Measurements from ENCODE around the gene ZNF185. TPM values are rescaled to one million over a fixed set of nuclear protein-coding genes. Genes with fewer than 3 reads are reported as not detected.

ZNF185 gene
- total RNA-seq, 1 donor from 2014 or later = 31.8 TPM

DNA sequence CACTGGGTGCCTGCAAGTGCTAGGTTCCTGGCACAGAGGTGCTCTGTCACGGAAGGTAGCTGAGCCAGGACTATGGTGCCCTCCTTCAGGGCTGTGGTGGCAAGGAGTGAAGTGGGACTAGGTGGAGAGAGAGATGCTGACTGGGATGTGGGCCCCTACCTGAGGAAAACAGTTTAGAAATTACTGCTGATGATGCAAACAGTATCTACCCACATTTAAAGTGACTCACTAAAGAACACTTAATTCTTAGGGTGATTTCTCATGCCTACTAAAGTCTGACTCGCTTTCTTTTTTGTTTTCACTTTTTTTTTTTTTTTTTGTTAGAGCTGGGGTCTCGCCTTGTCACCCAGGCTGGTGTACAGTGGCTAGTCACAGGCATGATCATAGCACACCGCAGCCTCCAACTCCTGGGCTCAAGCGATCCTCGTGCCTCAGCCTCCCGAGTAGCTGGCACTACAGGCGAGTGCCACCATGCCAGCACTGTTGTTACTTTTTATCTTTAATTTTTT is 3.1 kb downstream of the ZNF185 start:
- DNase-seq (ENCODE audit: low spot score in 2 of 2, unreplicated experiment in 2 of 2) = no peak
- Mint-ChIP-seq H3K9me3 (peaks cover 16% of the 10 kb centered on the region), H3K4me1 (peaks cover 26% of the 10 kb centered on the region), H3K27ac (no peak overlapping the region), H3K27me3 (ENCODE audit: low read depth) (no peaks in the 10 kb centered on the region), H3K36me3 (no peaks in the 10 kb centered on the region), H3K4me3 (no peak overlapping the region)
- TF ChIP-seq, protein P1, sequence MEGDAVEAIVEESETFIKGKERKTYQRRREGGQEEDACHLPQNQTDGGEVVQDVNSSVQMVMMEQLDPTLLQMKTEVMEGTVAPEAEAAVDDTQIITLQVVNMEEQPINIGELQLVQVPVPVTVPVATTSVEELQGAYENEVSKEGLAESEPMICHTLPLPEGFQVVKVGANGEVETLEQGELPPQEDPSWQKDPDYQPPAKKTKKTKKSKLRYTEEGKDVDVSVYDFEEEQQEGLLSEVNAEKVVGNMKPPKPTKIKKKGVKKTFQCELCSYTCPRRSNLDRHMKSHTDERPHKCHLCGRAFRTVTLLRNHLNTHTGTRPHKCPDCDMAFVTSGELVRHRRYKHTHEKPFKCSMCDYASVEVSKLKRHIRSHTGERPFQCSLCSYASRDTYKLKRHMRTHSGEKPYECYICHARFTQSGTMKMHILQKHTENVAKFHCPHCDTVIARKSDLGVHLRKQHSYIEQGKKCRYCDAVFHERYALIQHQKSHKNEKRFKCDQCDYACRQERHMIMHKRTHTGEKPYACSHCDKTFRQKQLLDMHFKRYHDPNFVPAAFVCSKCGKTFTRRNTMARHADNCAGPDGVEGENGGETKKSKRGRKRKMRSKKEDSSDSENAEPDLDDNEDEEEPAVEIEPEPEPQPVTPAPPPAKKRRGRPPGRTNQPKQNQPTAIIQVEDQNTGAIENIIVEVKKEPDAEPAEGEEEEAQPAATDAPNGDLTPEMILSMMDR (IDR thresholded peaks at IDR 0.05; ENCODE audit: unreplicated experiment) = no peak

DNA sequence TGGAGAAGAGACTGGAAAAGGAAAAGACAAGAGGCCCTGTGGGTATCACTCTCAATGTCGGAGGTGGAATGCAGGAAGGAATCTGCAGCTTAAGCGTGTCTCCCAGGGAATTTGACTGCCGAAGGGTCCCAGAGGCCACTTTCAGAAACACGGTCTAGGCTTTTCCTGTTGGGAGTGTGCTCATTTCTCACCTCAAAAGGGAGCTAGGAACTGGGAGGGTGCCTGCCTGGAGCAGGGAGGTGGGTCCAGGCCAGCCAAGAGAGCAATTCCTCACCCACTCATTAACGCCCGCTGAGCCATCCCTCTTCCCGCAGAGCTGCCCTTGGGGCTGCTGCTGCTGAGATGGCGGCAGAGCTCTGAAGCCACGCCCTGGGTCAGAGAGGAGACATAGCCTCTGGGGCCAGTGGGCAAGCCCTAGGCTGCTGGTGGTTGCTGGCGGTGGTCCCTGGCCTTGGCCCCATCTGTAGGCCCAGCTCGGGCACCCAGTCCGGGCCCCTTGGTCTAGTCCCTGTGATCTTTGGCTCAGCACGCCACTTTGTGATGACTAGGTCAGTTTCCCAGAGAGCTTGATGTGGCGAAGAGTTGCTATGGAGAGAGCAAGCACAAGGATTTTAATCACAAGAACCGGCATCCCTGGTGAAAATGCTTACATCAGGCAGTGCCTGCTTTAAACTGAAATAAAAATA is 4.1 kb downstream of the ZNF185 start:
- H3K36me3 Mint-ChIP-seq = no peaks in the 10 kb centered on the region
- H3K27me3 Mint-ChIP-seq (ENCODE audit: low read depth) = no peaks in the 10 kb centered on the region
- H3K4me3 Mint-ChIP-seq = no peak overlapping the region
- TF ChIP-seq, protein P1 (IDR thresholded peaks at IDR 0.05; ENCODE audit: unreplicated experiment) = no peak
- peaks cover 7% of the 10 kb centered on the region for H3K9me3 Mint-ChIP-seq
- peaks cover 23% of the 10 kb centered on the region for H3K4me1 Mint-ChIP-seq
- peak overlapping the region; percentile 67 for H3K27ac Mint-ChIP-seq
- no peak for DNase-seq (ENCODE audit: low spot score in 2 of 2, unreplicated experiment in 2 of 2)

DNA sequence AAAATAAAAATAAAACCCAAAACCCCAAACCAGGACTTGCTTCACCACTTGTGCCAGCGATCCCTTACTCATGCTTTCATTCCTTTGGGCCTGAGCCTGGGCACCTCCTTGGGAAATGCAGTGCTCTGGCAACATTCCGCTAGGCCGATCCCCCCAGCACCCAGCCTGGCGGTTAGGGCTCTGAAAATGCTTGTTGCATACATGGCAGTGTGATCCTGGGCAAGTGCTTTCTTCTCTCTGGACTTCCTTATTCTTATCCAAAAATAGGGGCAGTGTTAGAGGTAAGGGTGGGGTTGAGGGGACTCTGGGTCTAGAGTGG is 4.6 kb downstream of the ZNF185 start:
- TF ChIP-seq, protein P1 (IDR thresholded peaks at IDR 0.05; ENCODE audit: unreplicated experiment) = no peak
- H3K4me3 Mint-ChIP-seq = no peak overlapping the region
- H3K27ac Mint-ChIP-seq = no peak overlapping the region
- peaks cover 7% of the 10 kb centered on the region for H3K9me3 Mint-ChIP-seq
- H3K4me1 Mint-ChIP-seq = peaks cover 28% of the 10 kb centered on the region
- no peaks in the 10 kb centered on the region for H3K36me3 Mint-ChIP-seq
- no peak for DNase-seq (ENCODE audit: low spot score in 2 of 2, unreplicated experiment in 2 of 2)
- H3K27me3 Mint-ChIP-seq (ENCODE audit: low read depth) = no peaks in the 10 kb centered on the region

DNA sequence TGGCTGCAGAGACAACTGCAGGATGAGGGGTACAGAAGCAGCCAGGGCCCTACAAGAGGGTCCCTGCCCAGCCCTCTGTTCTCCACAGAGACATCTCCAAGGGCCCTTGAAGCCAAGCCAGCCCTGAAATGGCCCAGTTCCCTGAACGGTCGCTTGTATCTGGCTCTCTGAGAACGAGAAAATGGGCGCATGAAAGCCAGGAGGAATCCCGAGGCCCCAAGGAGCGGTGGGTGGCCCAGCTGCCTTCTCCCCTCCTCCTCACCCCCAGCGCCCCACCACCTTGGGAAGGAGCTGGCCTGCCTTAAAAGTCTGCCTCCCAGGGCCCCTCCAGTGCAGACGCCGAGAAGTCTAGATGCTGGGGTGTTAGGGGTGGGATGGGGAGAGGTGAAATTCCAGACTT is 5.7 kb downstream of the ZNF185 start:
- peaks cover 7% of the 10 kb centered on the region for H3K9me3 Mint-ChIP-seq
- TF ChIP-seq, protein P1 (IDR thresholded peaks at IDR 0.05; ENCODE audit: unreplicated experiment) = no peak
- H3K27me3 Mint-ChIP-seq (ENCODE audit: low read depth) = no peaks in the 10 kb centered on the region
- no peak overlapping the region for H3K27ac Mint-ChIP-seq
- no peaks in the 10 kb centered on the region for H3K36me3 Mint-ChIP-seq
- peaks cover 29% of the 10 kb centered on the region for H3K4me1 Mint-ChIP-seq
- H3K4me3 Mint-ChIP-seq = no peak overlapping the region
- no peak for DNase-seq (ENCODE audit: low spot score in 2 of 2, unreplicated experiment in 2 of 2)

DNA sequence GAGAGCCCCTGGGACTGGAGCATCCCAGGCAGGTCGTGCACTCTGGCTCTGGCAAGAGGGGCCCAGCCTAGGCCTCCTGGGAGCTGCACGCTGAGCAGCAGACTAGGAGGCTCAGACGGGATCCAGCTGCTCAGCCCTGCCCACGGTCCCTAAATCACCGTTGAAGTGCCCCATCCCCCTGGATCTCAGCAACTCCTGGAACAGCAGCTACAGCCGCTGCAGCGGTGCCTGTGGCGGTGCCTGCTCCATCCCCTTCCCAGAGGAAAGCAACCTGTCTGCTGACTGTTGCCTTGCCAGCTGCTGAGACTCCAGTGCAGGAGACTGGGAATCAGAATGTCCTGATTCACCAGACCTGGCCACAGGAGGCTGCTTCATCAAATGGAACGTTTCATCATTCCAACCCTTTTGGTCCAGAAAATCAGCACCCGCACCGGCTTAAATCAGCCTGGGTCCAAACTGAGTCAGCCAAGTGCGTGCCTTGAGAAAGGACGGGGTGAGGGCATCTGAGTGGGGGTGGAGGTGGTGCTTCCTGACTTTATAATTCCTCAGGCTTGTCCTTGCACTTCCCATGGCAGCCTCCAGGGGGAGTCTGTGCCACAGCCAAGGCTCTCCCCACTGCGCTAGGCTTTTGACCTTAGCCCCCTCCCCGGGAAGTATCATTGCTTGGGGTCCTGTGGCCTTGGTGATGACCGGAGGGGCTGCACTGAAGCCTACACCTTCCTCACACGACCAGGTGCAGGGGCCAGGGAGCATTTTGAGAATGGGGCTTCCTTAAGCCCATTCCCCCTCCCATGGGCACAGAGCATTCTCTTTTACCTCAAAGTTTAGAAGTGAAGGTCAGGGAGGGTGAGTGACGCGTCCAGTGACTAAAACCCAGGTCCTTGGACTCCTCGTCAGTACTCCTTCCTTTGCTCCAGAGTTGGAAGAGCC is 6.5 kb downstream of the ZNF185 start:
- H3K27ac Mint-ChIP-seq = no peak overlapping the region
- no peaks in the 10 kb centered on the region for H3K36me3 Mint-ChIP-seq
- H3K4me1 Mint-ChIP-seq = peaks cover 29% of the 10 kb centered on the region
- TF ChIP-seq, protein P1 (IDR thresholded peaks at IDR 0.05; ENCODE audit: unreplicated experiment) = peak; percentile 76
- peaks cover 7% of the 10 kb centered on the region for H3K9me3 Mint-ChIP-seq
- H3K27me3 Mint-ChIP-seq (ENCODE audit: low read depth) = no peaks in the 10 kb centered on the region
- H3K4me3 Mint-ChIP-seq = no peak overlapping the region
- DNase-seq (ENCODE audit: low spot score in 2 of 2, unreplicated experiment in 2 of 2) = peak in 1 of 2 experiments; percentile 64

All from mesothelial cell of epicardium (in vitro differentiated cells).